ENCODE measurements around the gene PPFIBP2. TPM values are rescaled to one million over a fixed set of nuclear protein-coding genes. Genes with fewer than 3 reads are reported as not detected.

Gene PPFIBP2
- total and polyA plus RNA-seq, 10 of the 15 experiments (the other 5 are each of a cell fraction or from before 2014, with no cell fraction given), result 17.3 to 56.3 (median 39.2) TPM

GRCh38 chr11:7558046-7558445, 44.2 kb downstream of the PPFIBP2 start (continued):
- TF ChIP-seq ZBTB4 (CRISPR knock-in tag; IDR thresholded peaks at IDR 0.05) (no peak), SPI1 (IDR thresholded peaks at IDR 0.05; ENCODE audit: borderline replicate concordance, insufficient read depth, low read depth, low read length) (no peak), SUZ12 (IDR thresholded peaks at IDR 0.05; ENCODE audit: unreplicated experiment) (no peak), IRF3 (IDR thresholded peaks at IDR 0.05) (no peak), RAD21 (IDR thresholded peaks at IDR 0.05; ENCODE audit: insufficient read depth, low read depth, low read length) (no peak), MEF2B (IDR thresholded peaks at IDR 0.05; ENCODE audit: partially characterized antibody, poor library complexity, severe bottlenecking) (no peak)

Measured in GM12878 (cell line).